HepG2 (cell line): ENCODE measurements around the gene PLK5.

Source experiments
- CENPT ChIP-seq: sonication (generic); formaldehyde crosslinking; IDR thresholded peaks from 2 replicates; pipeline ENCODE4 v1.8.0; 2022; ENCODE audit warnings: low read depth, mild to moderate bottlenecking, moderate library complexity, missing genetic modification reagents
- GABPA ChIP-seq, 2 experiments: IDR thresholded peaks; 2 replicates each; pipeline ENCODE4 v1.6.1; 2011 to 2016; ENCODE audit warnings: low read depth in 2 of 2, low read length in 1 of 2, missing biosample characterization in 1 of 2, missing genetic modification characterization in 1 of 2
- MXI1 ChIP-seq: IDR thresholded peaks from 3 replicates; pipeline ENCODE4 v1.6.1; 2012; ENCODE audit warnings: low read depth, low read length, inconsistent platforms, borderline replicate concordance
- PHB2 ChIP-seq: fragments of 450-650 bp; IDR thresholded peaks from 2 replicates; pipeline ENCODE4 v1.6.1; 2018; ENCODE audit not compliant: partially characterized antibody
- POLR2A ChIP-seq, 2 experiments: IDR thresholded peaks; 2 replicates each; pipeline ENCODE4 v1.6.1; 2011; ENCODE audit warnings: low read depth in 2 of 2, low read length in 2 of 2, mild to moderate bottlenecking in 1 of 2, moderate library complexity in 1 of 2; ENCODE audit not compliant: insufficient read depth in 1 of 2
- REXO4 ChIP-seq: sonication (generic); formaldehyde crosslinking; IDR thresholded peaks from 2 replicates; pipeline ENCODE4 v1.8.0; 2022; ENCODE audit warnings: missing genetic modification reagents, mild to moderate bottlenecking, borderline replicate concordance
- SNRNP70 ChIP-seq: fragments of 200-400 bp; formaldehyde crosslinking; IDR thresholded peaks from 2 replicates; pipeline ENCODE4 v1.6.1; 2017; ENCODE audit warnings: mild to moderate bottlenecking, low read depth, low read length, moderate library complexity
- SP1 ChIP-seq, 2 experiments: fragments of 450-650 bp in 1 of 2; sonication (generic) in 1 of 2; formaldehyde crosslinking in 1 of 2; IDR thresholded peaks; 2 replicates each; pipeline versions ENCODE4 v1.4.0 to v1.6.1; 2016 to 2020; ENCODE audit warnings: missing genetic modification reagents in 1 of 2
- TBL1XR1 ChIP-seq: fragments of 150-350 bp; IDR thresholded peaks from 2 replicates; pipeline ENCODE4 v1.6.1; 2014; ENCODE audit warnings: borderline replicate concordance, low read length; ENCODE audit not compliant: partially characterized antibody
- ZHX2 ChIP-seq, 2 experiments: sonication (generic) in 1 of 2; formaldehyde crosslinking in 1 of 2; IDR thresholded peaks; 2 replicates each; pipeline versions ENCODE4 v1.6.1 to v1.9.0; 2014 to 2022; ENCODE audit warnings: antibody characterized with exemption in 1 of 2, borderline replicate concordance in 1 of 2, inconsistent platforms in 1 of 2, low read depth in 1 of 2, missing genetic modification reagents in 1 of 2
- ZZZ3 ChIP-seq: sonication (generic); formaldehyde crosslinking; IDR thresholded peaks from 2 replicates; pipeline ENCODE4 v1.4.0; 2020; ENCODE audit warnings: missing genetic modification reagents, mild to moderate bottlenecking, borderline replicate concordance
- TF ChIP-seq, protein P1 (sequence below): sonication (generic); formaldehyde crosslinking; IDR thresholded peaks from 2 replicates; pipeline ENCODE4 v1.5.0; 2020; ENCODE audit warnings: mild to moderate bottlenecking, missing genetic modification reagents, moderate library complexity
- TF ChIP-seq, protein P2 (sequence below): sonication (generic); formaldehyde crosslinking; IDR thresholded peaks from 2 replicates; pipeline ENCODE4 v1.4.0; 2020; ENCODE audit warnings: missing genetic modification reagents
- TF ChIP-seq, protein P3 (sequence below): sonication (generic); formaldehyde crosslinking; IDR thresholded peaks from 2 replicates; pipeline ENCODE4 v1.4.0; 2020; ENCODE audit warnings: missing genetic modification reagents, borderline replicate concordance

DNA sequence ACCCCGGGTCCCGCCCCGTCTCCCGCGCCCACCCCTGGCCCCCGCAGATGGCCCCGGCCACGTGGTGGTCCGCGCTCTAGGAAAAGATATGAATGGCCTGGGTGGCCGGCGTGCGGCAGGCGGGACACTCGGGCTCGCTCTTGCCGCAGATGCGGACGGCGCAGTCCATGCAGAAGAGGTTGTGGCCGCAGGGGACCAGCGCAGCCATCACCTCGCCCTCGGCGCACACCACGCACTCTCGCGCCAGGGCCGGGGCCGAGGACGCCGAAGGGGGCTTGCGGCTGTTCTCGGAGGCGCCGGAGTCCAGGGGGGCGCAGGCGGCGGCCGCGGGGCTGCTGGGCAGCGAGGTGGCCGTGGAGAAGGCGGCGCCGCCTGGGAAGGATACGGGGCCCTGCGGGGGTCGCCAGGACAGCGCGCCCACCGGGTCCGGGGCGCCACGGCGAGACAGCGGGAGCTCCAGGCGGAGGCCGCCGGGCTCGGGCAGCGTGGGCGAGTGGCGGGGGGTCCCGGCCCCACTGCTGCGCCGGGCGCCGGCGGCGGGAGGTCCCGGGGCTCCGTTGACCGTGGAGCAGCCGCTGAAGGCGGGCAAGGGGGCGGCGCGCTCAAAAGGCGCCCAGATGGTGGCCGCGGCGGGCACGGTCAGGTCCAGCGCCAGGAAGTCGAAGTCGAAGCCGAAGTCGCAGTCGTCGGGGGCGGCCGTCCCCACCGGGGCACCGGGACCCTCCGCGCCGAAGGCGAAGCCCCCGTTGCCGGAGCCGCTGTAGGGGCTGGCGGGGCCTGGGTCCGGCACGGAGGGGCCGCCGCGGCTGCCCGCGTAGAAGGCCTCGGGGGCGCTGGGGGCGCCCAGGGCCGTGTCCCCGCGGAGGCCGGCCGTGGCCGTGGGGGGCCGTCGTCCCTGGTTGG, 31.9 kb downstream of the PLK5 start:
- TF ChIP-seq, protein P1, sequence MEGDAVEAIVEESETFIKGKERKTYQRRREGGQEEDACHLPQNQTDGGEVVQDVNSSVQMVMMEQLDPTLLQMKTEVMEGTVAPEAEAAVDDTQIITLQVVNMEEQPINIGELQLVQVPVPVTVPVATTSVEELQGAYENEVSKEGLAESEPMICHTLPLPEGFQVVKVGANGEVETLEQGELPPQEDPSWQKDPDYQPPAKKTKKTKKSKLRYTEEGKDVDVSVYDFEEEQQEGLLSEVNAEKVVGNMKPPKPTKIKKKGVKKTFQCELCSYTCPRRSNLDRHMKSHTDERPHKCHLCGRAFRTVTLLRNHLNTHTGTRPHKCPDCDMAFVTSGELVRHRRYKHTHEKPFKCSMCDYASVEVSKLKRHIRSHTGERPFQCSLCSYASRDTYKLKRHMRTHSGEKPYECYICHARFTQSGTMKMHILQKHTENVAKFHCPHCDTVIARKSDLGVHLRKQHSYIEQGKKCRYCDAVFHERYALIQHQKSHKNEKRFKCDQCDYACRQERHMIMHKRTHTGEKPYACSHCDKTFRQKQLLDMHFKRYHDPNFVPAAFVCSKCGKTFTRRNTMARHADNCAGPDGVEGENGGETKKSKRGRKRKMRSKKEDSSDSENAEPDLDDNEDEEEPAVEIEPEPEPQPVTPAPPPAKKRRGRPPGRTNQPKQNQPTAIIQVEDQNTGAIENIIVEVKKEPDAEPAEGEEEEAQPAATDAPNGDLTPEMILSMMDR (CRISPR knock-in tag), result no peak
- TF ChIP-seq SP1 (IDR thresholded peaks at IDR 0.05) (no peak), SP1 (CRISPR knock-in tag; IDR thresholded peaks at IDR 0.05) (no peak), ZZZ3 (CRISPR knock-in tag) (no peak), SNRNP70 (no peak), MXI1 (no peak), PHB2 (no peak), REXO4 (no peak), GABPA (IDR thresholded peaks at IDR 0.05; ENCODE audit: low read depth, low read length) (no peak), GABPA (CRISPR knock-in tag; IDR thresholded peaks at IDR 0.05; ENCODE audit: low read depth) (no peak), ZHX2 (IDR thresholded peaks at IDR 0.05; ENCODE audit: low read depth) (no peak), ZHX2 (CRISPR knock-in tag; IDR thresholded peaks at IDR 0.05; ENCODE audit: borderline replicate concordance) (no peak), TBL1XR1 (no peak), POLR2A (IDR thresholded peaks at IDR 0.05; ENCODE audit: insufficient read depth in 1 of 2, low read depth in 2 of 2, low read length in 2 of 2) (no peak), CENPT (CRISPR knock-in tag) (no peak)
- TF ChIP-seq, protein P2, sequence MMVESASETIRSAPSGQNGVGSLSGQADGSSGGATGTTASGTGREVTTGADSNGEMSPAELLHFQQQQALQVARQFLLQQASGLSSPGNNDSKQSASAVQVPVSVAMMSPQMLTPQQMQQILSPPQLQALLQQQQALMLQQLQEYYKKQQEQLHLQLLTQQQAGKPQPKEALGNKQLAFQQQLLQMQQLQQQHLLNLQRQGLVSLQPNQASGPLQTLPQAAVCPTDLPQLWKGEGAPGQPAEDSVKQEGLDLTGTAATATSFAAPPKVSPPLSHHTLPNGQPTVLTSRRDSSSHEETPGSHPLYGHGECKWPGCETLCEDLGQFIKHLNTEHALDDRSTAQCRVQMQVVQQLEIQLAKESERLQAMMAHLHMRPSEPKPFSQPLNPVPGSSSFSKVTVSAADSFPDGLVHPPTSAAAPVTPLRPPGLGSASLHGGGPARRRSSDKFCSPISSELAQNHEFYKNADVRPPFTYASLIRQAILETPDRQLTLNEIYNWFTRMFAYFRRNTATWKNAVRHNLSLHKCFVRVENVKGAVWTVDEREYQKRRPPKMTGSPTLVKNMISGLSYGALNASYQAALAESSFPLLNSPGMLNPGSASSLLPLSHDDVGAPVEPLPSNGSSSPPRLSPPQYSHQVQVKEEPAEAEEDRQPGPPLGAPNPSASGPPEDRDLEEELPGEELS (CRISPR knock-in tag), result no peak
- TF ChIP-seq, protein P3, sequence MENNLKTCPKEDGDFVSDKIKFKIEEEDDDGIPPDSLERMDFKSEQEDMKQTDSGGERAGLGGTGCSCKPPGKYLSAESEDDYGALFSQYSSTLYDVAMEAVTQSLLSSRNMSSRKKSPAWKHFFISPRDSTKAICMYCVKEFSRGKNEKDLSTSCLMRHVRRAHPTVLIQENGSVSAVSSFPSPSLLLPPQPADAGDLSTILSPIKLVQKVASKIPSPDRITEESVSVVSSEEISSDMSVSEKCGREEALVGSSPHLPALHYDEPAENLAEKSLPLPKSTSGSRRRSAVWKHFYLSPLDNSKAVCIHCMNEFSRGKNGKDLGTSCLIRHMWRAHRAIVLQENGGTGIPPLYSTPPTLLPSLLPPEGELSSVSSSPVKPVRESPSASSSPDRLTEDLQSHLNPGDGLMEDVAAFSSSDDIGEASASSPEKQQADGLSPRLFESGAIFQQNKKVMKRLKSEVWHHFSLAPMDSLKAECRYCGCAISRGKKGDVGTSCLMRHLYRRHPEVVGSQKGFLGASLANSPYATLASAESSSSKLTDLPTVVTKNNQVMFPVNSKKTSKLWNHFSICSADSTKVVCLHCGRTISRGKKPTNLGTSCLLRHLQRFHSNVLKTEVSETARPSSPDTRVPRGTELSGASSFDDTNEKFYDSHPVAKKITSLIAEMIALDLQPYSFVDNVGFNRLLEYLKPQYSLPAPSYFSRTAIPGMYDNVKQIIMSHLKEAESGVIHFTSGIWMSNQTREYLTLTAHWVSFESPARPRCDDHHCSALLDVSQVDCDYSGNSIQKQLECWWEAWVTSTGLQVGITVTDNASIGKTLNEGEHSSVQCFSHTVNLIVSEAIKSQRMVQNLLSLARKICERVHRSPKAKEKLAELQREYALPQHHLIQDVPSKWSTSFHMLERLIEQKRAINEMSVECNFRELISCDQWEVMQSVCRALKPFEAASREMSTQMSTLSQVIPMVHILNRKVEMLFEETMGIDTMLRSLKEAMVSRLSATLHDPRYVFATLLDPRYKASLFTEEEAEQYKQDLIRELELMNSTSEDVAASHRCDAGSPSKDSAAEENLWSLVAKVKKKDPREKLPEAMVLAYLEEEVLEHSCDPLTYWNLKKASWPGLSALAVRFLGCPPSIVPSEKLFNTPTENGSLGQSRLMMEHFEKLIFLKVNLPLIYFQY, result no peak
